Measurements from ENCODE around the gene RGS14. TPM values are rescaled to one million over a fixed set of nuclear protein-coding genes. Genes with fewer than 3 reads are reported as not detected.
"Not testable (repeated sequence)": the region's sequence is repeated elsewhere in the genome, so short reads cannot be mapped to it uniquely, and the experiment has no call there.

Gene RGS14
- polyA plus RNA-seq, 1 donor (not counting 4 experiments of a cell fraction or from before 2014, with no cell fraction given), result 8.6 TPM

DNA sequence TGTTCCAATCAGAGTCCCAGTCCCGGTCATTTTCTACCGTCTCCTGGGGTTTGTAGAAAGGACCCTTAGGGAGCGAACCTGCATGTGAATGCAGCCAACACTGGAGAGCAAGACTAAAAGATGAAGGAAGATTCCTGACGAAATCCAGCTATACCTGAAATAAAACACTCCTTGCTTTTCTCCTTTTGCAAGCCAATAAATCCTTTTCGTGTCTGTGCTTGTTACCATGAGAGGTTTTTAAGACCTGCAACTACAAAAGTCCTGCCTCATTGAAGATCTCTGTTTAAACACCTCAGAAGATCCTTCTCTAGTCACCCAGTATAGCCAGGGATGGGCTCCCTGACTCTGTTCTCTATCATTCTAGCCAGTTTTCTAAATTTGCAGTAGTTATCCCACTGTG lies 16.5 kb downstream of the RGS14 start:
- no peak for DNase-seq (ENCODE audit: low read depth, low spot score)
- H3K4me2 ChIP-seq (ENCODE audit: control insufficient read depth, extremely low read depth, insufficient read depth, low read depth, low read length), result peak overlapping the region; percentile 70

DNA sequence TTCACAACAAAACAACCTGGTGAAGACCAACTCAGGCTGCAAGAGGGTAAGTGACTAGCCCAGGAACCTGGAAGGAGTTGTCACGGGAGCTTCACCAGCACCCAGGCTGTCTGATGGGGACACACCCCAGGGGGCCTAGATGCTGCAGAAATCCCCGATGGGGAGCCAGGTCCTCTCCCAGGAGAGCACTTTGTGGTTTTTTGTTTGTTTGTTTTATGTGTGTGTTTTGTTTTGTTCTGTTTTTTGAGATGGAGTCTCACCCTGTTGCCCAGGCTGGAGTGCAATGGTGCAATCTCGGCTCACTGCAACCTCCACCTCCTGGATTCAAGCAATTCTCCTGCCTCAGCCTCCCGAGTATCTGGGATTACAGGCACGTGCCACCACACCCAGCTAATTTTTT lies 17.8 kb downstream of the RGS14 start:
- H2AFZ ChIP-seq (ENCODE audit: control insufficient read depth, low read length); H3K36me3 ChIP-seq (ENCODE audit: control insufficient read depth in 2 of 2, extremely low read depth in 1 of 2, insufficient read depth in 2 of 2, low read length in 2 of 2); H4K20me1 ChIP-seq (ENCODE audit: control insufficient read depth, extremely low read depth, insufficient read depth, low read length); H3K27ac ChIP-seq (ENCODE audit: control insufficient read depth, insufficient read depth, low read length); H3K79me2 ChIP-seq (ENCODE audit: control insufficient read depth, insufficient read depth, low read length); H3K4me2 ChIP-seq (ENCODE audit: control insufficient read depth, extremely low read depth, insufficient read depth, low read depth, low read length); H3K4me3 ChIP-seq (ENCODE audit: control insufficient read depth in 2 of 3, extremely low read depth in 1 of 3, insufficient read depth in 2 of 3, low read depth in 1 of 3, low read length in 3 of 3); FAIRE-seq; H3K27me3 ChIP-seq (ENCODE audit: control insufficient read depth, extremely low read depth, insufficient read depth, low read length); DNase-seq (ENCODE audit: low read depth, low spot score); H3K9me1 ChIP-seq (ENCODE audit: control insufficient read depth, extremely low read depth, insufficient read depth, low read length); H3K9ac ChIP-seq (ENCODE audit: control insufficient read depth, extremely low read depth, insufficient read depth, low read length); dilution Hi-C loops (cut with MboI; ENCODE audit: extremely low pct_ligation_motif_present, low sequenced_read_pairs); H3K9me3 ChIP-seq (ENCODE audit: control insufficient read depth, low read depth, low read length): not testable (repeated sequence)
- peaks cover 38% of the 10 kb centered on the region for H3K4me1 ChIP-seq (ENCODE audit: control insufficient read depth, extremely low read depth, insufficient read depth, low read length)

More for the DNA sequence above, 16.5 kb downstream of the RGS14 start:
- Histone ChIP-seq H3K9me3 (ENCODE audit: control insufficient read depth, low read depth, low read length) (no peaks in the 10 kb centered on the region), H3K9me1 (ENCODE audit: control insufficient read depth, extremely low read depth, insufficient read depth, low read length) (peaks cover 2% of the 10 kb centered on the region), H3K27ac (ENCODE audit: control insufficient read depth, insufficient read depth, low read length) (no peak overlapping the region), H4K20me1 (ENCODE audit: control insufficient read depth, extremely low read depth, insufficient read depth, low read length) (no peaks in the 10 kb centered on the region), H3K4me1 (ENCODE audit: control insufficient read depth, extremely low read depth, insufficient read depth, low read length) (peaks cover 35% of the 10 kb centered on the region), H3K79me2 (ENCODE audit: control insufficient read depth, insufficient read depth, low read length) (no peaks in the 10 kb centered on the region), H3K4me3 (ENCODE audit: control insufficient read depth in 2 of 3, extremely low read depth in 1 of 3, insufficient read depth in 2 of 3, low read depth in 1 of 3, low read length in 3 of 3) (peak overlapping the region in 2 of 3 experiments; percentile 27 to 32), H2AFZ (ENCODE audit: control insufficient read depth, low read length) (peak overlapping the region; percentile 49), H3K36me3 (ENCODE audit: control insufficient read depth in 2 of 2, extremely low read depth in 1 of 2, insufficient read depth in 2 of 2, low read length in 2 of 2) (peaks cover 0 to 4% of the 10 kb centered on the region in 2 experiments), H3K9ac (ENCODE audit: control insufficient read depth, extremely low read depth, insufficient read depth, low read length) (no peak overlapping the region), H3K27me3 (ENCODE audit: control insufficient read depth, extremely low read depth, insufficient read depth, low read length) (no peaks in the 10 kb centered on the region)
- dilution Hi-C loops (cut with MboI; ENCODE audit: extremely low pct_ligation_motif_present, low sequenced_read_pairs), result no loop called here
- TF ChIP-seq CTCF (optimal IDR thresholded peaks at IDR 0.05 in 1 of 3, IDR thresholded peaks at IDR 0.05 in 1 of 3, conservative IDR thresholded peaks at IDR 0.05 in 1 of 3; ENCODE audit: extremely low read depth in 1 of 3, insufficient read depth in 2 of 3, low read length in 3 of 3) (no peak), EZH2 (IDR thresholded peaks at IDR 0.05; ENCODE audit: low read length) (no peak)
- FAIRE-seq, result peak; percentile 74

GRCh38 chr5:177376107-177376506 lies 18.4 kb downstream of the RGS14 start:
- H3K27ac ChIP-seq (ENCODE audit: control insufficient read depth, insufficient read depth, low read length), result no peak overlapping the region
- no peaks in the 10 kb centered on the region for H4K20me1 ChIP-seq (ENCODE audit: control insufficient read depth, extremely low read depth, insufficient read depth, low read length)
- H3K4me2 ChIP-seq (ENCODE audit: control insufficient read depth, extremely low read depth, insufficient read depth, low read depth, low read length), result no peak overlapping the region
- H2AFZ ChIP-seq (ENCODE audit: control insufficient read depth, low read length), result no peak overlapping the region
- H3K79me2 ChIP-seq (ENCODE audit: control insufficient read depth, insufficient read depth, low read length), result no peaks in the 10 kb centered on the region
- DNase-seq (ENCODE audit: low read depth, low spot score) (no peak), FAIRE-seq (no peak)
- no peak overlapping the region for H3K4me3 ChIP-seq (ENCODE audit: control insufficient read depth in 2 of 3, extremely low read depth in 1 of 3, insufficient read depth in 2 of 3, low read depth in 1 of 3, low read length in 3 of 3)
- peaks cover 2% of the 10 kb centered on the region for H3K9me1 ChIP-seq (ENCODE audit: control insufficient read depth, extremely low read depth, insufficient read depth, low read length)
- dilution Hi-C loops (cut with MboI; ENCODE audit: extremely low pct_ligation_motif_present, low sequenced_read_pairs), result no loop called here
- H3K27me3 ChIP-seq (ENCODE audit: control insufficient read depth, extremely low read depth, insufficient read depth, low read length), result no peaks in the 10 kb centered on the region
- H3K4me1 ChIP-seq (ENCODE audit: control insufficient read depth, extremely low read depth, insufficient read depth, low read length), result peaks cover 37% of the 10 kb centered on the region
- no peak overlapping the region for H3K9ac ChIP-seq (ENCODE audit: control insufficient read depth, extremely low read depth, insufficient read depth, low read length)
- TF ChIP-seq CTCF (optimal IDR thresholded peaks at IDR 0.05 in 1 of 3, IDR thresholded peaks at IDR 0.05 in 1 of 3, conservative IDR thresholded peaks at IDR 0.05 in 1 of 3; ENCODE audit: extremely low read depth in 1 of 3, insufficient read depth in 2 of 3, low read length in 3 of 3) (no peak), EZH2 (IDR thresholded peaks at IDR 0.05; ENCODE audit: low read length) (no peak)
- H3K9me3 ChIP-seq (ENCODE audit: control insufficient read depth, low read depth, low read length), result no peaks in the 10 kb centered on the region
- no peaks in the 10 kb centered on the region for H3K36me3 ChIP-seq (ENCODE audit: control insufficient read depth in 2 of 2, extremely low read depth in 1 of 2, insufficient read depth in 2 of 2, low read length in 2 of 2)
